ENCODE data around the gene CD300C. TPM values are rescaled to one million over a fixed set of nuclear protein-coding genes. Genes with fewer than 3 reads are reported as not detected.
A peak's percentile ranks its signal among the peaks of the same experiment; 100 is the strongest.

CD300C gene
- total RNA-seq, 1 donor from 2014 or later: 13.9 TPM

DNA sequence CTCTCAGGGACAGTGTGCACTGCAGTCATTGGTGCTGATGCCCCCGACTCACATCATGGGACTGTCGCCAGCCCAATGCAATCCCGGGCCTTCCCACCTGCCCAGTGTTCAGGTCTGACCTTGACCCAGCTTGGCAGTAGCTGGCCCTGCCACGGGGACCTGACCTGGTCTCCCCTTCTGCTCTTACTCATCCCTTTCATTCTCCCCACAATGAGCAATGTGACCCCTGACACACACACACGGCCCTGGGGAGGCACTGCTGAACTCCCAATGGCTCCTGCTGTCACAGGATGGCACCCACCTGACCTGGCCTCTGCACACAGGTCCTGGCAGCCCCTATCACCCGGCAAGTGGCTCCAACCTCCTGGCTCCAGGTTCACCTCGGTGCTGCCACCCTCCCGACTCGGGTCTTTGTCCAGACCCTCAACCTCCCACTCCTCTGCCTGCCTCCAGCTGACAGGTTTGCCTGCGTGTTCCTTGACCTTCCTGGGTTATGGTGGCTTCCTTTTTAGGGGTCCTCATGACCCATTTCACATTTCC is 6.6 kb downstream of the CD300C start:
- intact Hi-C loops (cut with DNase I): no loop called here
- Histone ChIP-seq H3K27ac (no peak overlapping the region), H3K9me3 (no peaks in the 10 kb centered on the region), H3K36me3 (no peaks in the 10 kb centered on the region), H3K4me3 (no peak overlapping the region), H3K4me1 (no peaks in the 10 kb centered on the region), H3K27me3 (ENCODE audit: low read depth) (no peaks in the 10 kb centered on the region)
- TF ChIP-seq, protein P1, sequence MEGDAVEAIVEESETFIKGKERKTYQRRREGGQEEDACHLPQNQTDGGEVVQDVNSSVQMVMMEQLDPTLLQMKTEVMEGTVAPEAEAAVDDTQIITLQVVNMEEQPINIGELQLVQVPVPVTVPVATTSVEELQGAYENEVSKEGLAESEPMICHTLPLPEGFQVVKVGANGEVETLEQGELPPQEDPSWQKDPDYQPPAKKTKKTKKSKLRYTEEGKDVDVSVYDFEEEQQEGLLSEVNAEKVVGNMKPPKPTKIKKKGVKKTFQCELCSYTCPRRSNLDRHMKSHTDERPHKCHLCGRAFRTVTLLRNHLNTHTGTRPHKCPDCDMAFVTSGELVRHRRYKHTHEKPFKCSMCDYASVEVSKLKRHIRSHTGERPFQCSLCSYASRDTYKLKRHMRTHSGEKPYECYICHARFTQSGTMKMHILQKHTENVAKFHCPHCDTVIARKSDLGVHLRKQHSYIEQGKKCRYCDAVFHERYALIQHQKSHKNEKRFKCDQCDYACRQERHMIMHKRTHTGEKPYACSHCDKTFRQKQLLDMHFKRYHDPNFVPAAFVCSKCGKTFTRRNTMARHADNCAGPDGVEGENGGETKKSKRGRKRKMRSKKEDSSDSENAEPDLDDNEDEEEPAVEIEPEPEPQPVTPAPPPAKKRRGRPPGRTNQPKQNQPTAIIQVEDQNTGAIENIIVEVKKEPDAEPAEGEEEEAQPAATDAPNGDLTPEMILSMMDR (IDR thresholded peaks at IDR 0.05): no peak
- DNase-seq (peak; percentile 20), ATAC-seq (no peak)

- H3K36me3 ChIP-seq: no peaks in the 10 kb centered on the region
- no peak overlapping the region for H3K4me3 ChIP-seq
- ATAC-seq (no peak), DNase-seq (no peak)
- intact Hi-C loops (cut with DNase I): no loop called here
- H3K27ac ChIP-seq: no peak overlapping the region
- H3K27me3 ChIP-seq (ENCODE audit: low read depth): no peaks in the 10 kb centered on the region
- H3K4me1 ChIP-seq: no peaks in the 10 kb centered on the region
- H3K9me3 ChIP-seq: no peaks in the 10 kb centered on the region
- TF ChIP-seq, protein P1 (IDR thresholded peaks at IDR 0.05): no peak
Measured at GRCh38 chr17:74536890-74537289, 9.0 kb downstream of the CD300C start.

DNA sequence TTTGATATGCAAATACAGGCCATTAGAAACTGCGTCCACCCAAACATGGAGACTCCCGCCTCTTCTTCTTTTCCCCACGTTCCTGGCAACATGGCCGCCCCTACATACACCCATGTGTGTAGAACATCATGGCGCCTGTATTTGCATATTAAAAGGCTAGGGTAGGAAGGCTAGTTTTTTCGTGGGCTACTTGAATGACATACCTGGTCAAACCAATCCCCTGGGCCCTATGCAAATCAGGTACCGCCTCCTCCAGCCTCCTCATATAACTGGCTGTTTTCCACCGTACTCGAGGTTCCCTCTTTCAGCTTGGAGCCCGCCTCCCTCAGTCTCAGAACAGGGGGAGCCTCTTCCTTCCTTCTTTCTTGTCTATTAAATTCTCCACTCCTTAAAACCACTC is 13.8 kb downstream of the CD300C start:
- DNase-seq (peak; percentile 80), ATAC-seq (peak; percentile 83 to 92)
- Histone ChIP-seq H3K4me3 (peak overlapping the region; percentile 32), H3K27me3 (ENCODE audit: low read depth) (no peaks in the 10 kb centered on the region), H3K27ac (peak overlapping the region; percentile 51), H3K36me3 (no peaks in the 10 kb centered on the region), H3K4me1 (peaks cover 7% of the 10 kb centered on the region), H3K9me3 (no peaks in the 10 kb centered on the region)
- intact Hi-C loops (cut with DNase I): no loop called here
- TF ChIP-seq, protein P1 (IDR thresholded peaks at IDR 0.05): no peak

- DNase-seq (peak; percentile 48), ATAC-seq (peak; percentile 37 to 39)
Measured at GRCh38 chr17:74531231-74531761, 14.6 kb downstream of the CD300C start, which contains the start of gene CD300LB. Gene CD300LB (minus strand): TSS chr17:74531475. CDS start chr17:74531350, 125 bp downstream.

DNA sequence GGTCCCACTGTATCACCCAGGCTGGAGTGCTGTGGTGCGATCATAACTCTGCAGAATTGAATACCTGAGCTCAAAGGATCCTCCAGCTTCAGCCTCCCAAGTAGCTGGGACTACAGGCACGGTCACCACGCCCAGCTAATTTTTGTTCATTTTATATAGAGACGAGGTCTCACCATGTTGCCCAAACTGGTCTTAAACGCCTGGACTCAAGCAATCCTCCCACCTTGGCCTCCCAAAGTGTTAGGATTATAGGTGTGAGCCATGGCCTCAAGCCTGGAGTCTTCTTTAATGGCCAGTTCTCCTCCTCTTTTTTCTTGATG is 15.1 kb downstream of the CD300C start:
- intact Hi-C loops (cut with DNase I): no loop called here
- no peak overlapping the region for H3K4me3 ChIP-seq
- ATAC-seq (no peak), DNase-seq (peak; percentile 6)
- H3K36me3 ChIP-seq: no peaks in the 10 kb centered on the region
- TF ChIP-seq, protein P1 (IDR thresholded peaks at IDR 0.05): no peak
- no peaks in the 10 kb centered on the region for H3K9me3 ChIP-seq
- H3K4me1 ChIP-seq: peaks cover 7% of the 10 kb centered on the region
- H3K27me3 ChIP-seq (ENCODE audit: low read depth): no peaks in the 10 kb centered on the region
- no peak overlapping the region for H3K27ac ChIP-seq

More at GRCh38 chr17:74531231-74531761, 14.6 kb downstream of the CD300C start, which contains the start of gene CD300LB:
- H3K4me1 ChIP-seq: peaks cover 7% of the 10 kb centered on the region
- H3K27me3 ChIP-seq (ENCODE audit: low read depth): no peaks in the 10 kb centered on the region
- no peaks in the 10 kb centered on the region for H3K9me3 ChIP-seq
- intact Hi-C loops (cut with DNase I): no loop called here
- H3K36me3 ChIP-seq: no peaks in the 10 kb centered on the region
- TF ChIP-seq, protein P1 (IDR thresholded peaks at IDR 0.05): no peak
- peak within 1 kb of the TSS; percentile 32 for H3K4me3 ChIP-seq
- H3K27ac ChIP-seq: peak within 1 kb of the TSS; percentile 51
